H9 (cell line): ENCODE results near the gene TUFT1. TPM values are rescaled to one million over a fixed set of nuclear protein-coding genes. Genes with fewer than 3 reads are reported as not detected.

Source experiments
- DNase-seq: peaks from one replicate; pipeline ENCODE4 v3.0.0-alpha.2; 2017
- H2AFZ ChIP-seq: one replicate; pipeline ENCODE4 v1.6.1; 2013; ENCODE audit warnings: mild to moderate bottlenecking, low read length, control low read depth, moderate library complexity
- H2AK5ac ChIP-seq: 2 replicates; pipeline ENCODE4 v1.6.1; 2013; ENCODE audit warnings: low read length, control low read depth, mixed read lengths; ENCODE audit not compliant: insufficient read length
- H2BK120ac ChIP-seq: one replicate; pipeline ENCODE4 v1.6.1; 2013; ENCODE audit warnings: low read depth, mild to moderate bottlenecking, low read length, control low read depth, inconsistent platforms; ENCODE audit not compliant: poor library complexity, severe bottlenecking
- H2BK12ac ChIP-seq: 2 replicates; pipeline ENCODE4 v1.6.1; 2013; ENCODE audit warnings: low read length, control low read depth, mixed read lengths, low read depth; ENCODE audit not compliant: insufficient read length
- H2BK15ac ChIP-seq: 2 replicates; pipeline ENCODE4 v1.6.1; 2013; ENCODE audit warnings: low read depth, low read length, control low read depth
- H2BK20ac ChIP-seq: one replicate; pipeline ENCODE4 v1.6.1; 2013; ENCODE audit warnings: low read depth, mild to moderate bottlenecking, low read length, control low read depth, inconsistent platforms; ENCODE audit not compliant: poor library complexity, severe bottlenecking
- H2BK5ac ChIP-seq: 2 replicates; pipeline ENCODE4 v1.6.1; 2013; ENCODE audit warnings: low read length, control low read depth, mixed read lengths; ENCODE audit not compliant: insufficient read length
- H3K14ac ChIP-seq: 2 replicates; pipeline ENCODE4 v1.6.1; 2013; ENCODE audit warnings: low read length, control low read depth; ENCODE audit not compliant: insufficient read depth
- H3K18ac ChIP-seq: 2 replicates; pipeline ENCODE4 v1.6.1; 2013; ENCODE audit warnings: low read depth, mild to moderate bottlenecking, mixed read lengths, low read length, control low read depth; ENCODE audit not compliant: insufficient read length
- H3K23ac ChIP-seq: 2 replicates; pipeline ENCODE4 v1.6.1; 2013; ENCODE audit warnings: low read length, control low read depth, mixed read lengths, low read depth; ENCODE audit not compliant: insufficient read length
- H3K23me2 ChIP-seq: 2 replicates; pipeline ENCODE4 v1.6.1; 2013; ENCODE audit warnings: low read depth, mild to moderate bottlenecking, mixed read lengths, low read length, control low read depth; ENCODE audit not compliant: insufficient read length, poor library complexity, severe bottlenecking
- H3K27ac ChIP-seq: 2 replicates; pipeline ENCODE4 v1.5.1; 2013; ENCODE audit warnings: low read length, control low read depth, mixed read lengths, low read depth; ENCODE audit not compliant: insufficient read length
- H3K27me3 ChIP-seq: 2 replicates; pipeline ENCODE4 v1.6.1; 2013; ENCODE audit warnings: low read length, control low read depth, inconsistent platforms; ENCODE audit not compliant: insufficient read depth
- H3K4ac ChIP-seq: 2 replicates; pipeline ENCODE4 v1.6.1; 2013; ENCODE audit warnings: low read depth, mild to moderate bottlenecking, control low read depth, inconsistent platforms, low read length, moderate library complexity
- H3K4me1 ChIP-seq: 2 replicates; pipeline ENCODE4 v1.6.1; 2013; ENCODE audit warnings: low read length, control low read depth, inconsistent platforms; ENCODE audit not compliant: insufficient read depth
- H3K4me2 ChIP-seq: 2 replicates; pipeline ENCODE4 v1.6.1; 2013; ENCODE audit warnings: low read length, control low read depth, mixed read lengths; ENCODE audit not compliant: insufficient read length, insufficient read depth
- H3K56ac ChIP-seq: 2 replicates; pipeline ENCODE4 v1.6.1; 2013; ENCODE audit warnings: low read depth, mild to moderate bottlenecking, mixed read lengths, low read length, control low read depth; ENCODE audit not compliant: insufficient read length
- H3K79me1 ChIP-seq: 2 replicates; pipeline ENCODE4 v1.6.1; 2013; ENCODE audit warnings: low read depth, mild to moderate bottlenecking, moderate library complexity, low read length, control low read depth, inconsistent platforms; ENCODE audit not compliant: insufficient read depth, poor library complexity, severe bottlenecking
- H3K79me2 ChIP-seq: 2 replicates; pipeline ENCODE4 v1.6.1; 2013; ENCODE audit warnings: low read length, control low read depth, inconsistent platforms; ENCODE audit not compliant: insufficient read depth
- H3K9ac ChIP-seq: 2 replicates; pipeline ENCODE4 v1.6.1; 2013; ENCODE audit warnings: low read length, control low read depth, mixed read lengths; ENCODE audit not compliant: insufficient read length; ENCODE audit errors: extremely low read depth
- H3K9me3 ChIP-seq: one replicate; pipeline ENCODE4 v1.6.1; 2013; ENCODE audit warnings: low read depth, low read length, inconsistent platforms; ENCODE audit not compliant: control insufficient read depth
- H3T11ph ChIP-seq: one replicate; pipeline ENCODE4 v1.6.1; 2013; ENCODE audit warnings: mild to moderate bottlenecking, low read length, control low read depth, inconsistent platforms
- H4K20me1 ChIP-seq: one replicate; pipeline ENCODE4 v1.6.1; 2013; ENCODE audit not compliant: control insufficient read depth, insufficient read length, insufficient read depth
- H4K5ac ChIP-seq: 2 replicates; pipeline ENCODE4 v1.6.1; 2013; ENCODE audit warnings: low read depth, mild to moderate bottlenecking, mixed read lengths, low read length, control low read depth; ENCODE audit not compliant: insufficient read length
- H4K8ac ChIP-seq: replicated peaks from 2 replicates; pipeline ENCODE4 v1.6.1; 2013; ENCODE audit warnings: low read length, control low read depth, mixed read lengths, low read depth; ENCODE audit not compliant: insufficient read length
- H4K91ac ChIP-seq: 2 replicates; pipeline ENCODE4 v1.6.1; 2013; ENCODE audit warnings: low read depth, mild to moderate bottlenecking, moderate library complexity, mixed read lengths, low read length, control low read depth; ENCODE audit not compliant: insufficient read length
- H3K27ac Mint-ChIP-seq, 3 experiments: 2 replicates in 2 of 3; 3 replicates in 1 of 3; pipeline ENCODE4 v1.8.0; 2020 to 2021; ENCODE audit warnings: mixed read lengths in 3 of 3, mild to moderate bottlenecking in 1 of 3, moderate library complexity in 1 of 3
- H3K27me3 Mint-ChIP-seq: 2 replicates; pipeline ENCODE4 v1.8.0; 2021; ENCODE audit warnings: low read depth, mild to moderate bottlenecking, moderate library complexity, mixed read lengths
- H3K36me3 Mint-ChIP-seq, 3 experiments: 2 replicates in 2 of 3; 3 replicates in 1 of 3; pipeline ENCODE4 v1.8.0; 2020 to 2021; ENCODE audit warnings: low read depth in 3 of 3, mixed read lengths in 3 of 3; ENCODE audit not compliant: insufficient read depth in 1 of 3
- H3K4me1 Mint-ChIP-seq, 2 experiments: 2 replicates each; pipeline ENCODE4 v1.8.0; 2020; ENCODE audit warnings: mixed read lengths in 2 of 2
- H3K4me3 Mint-ChIP-seq, 2 experiments: 2 replicates in 1 of 2; 3 replicates in 1 of 2; pipeline ENCODE4 v1.8.0; 2020 to 2021; ENCODE audit warnings: mild to moderate bottlenecking in 2 of 2, mixed read lengths in 2 of 2, moderate library complexity in 1 of 2
- H3K9me3 Mint-ChIP-seq, 2 experiments: 2 replicates in 1 of 2; 3 replicates in 1 of 2; pipeline ENCODE4 v1.8.0; 2020; ENCODE audit warnings: mild to moderate bottlenecking in 2 of 2, mixed read lengths in 2 of 2, moderate library complexity in 1 of 2
- WGBS: extraction: QIAGEN DNeasy Blood & Tissue Kit; methylation state at CpG from one replicate; pipeline ENCODE4 v1.1.7; 2013; ENCODE audit warnings: missing lambda C conversion rate, low lambda C conversion rate, mixed read lengths; ENCODE audit not compliant: insufficient read length; ENCODE audit errors: extremely low coverage; 5-methylcytosine and 5-hydroxymethylcytosine counted together
- total RNA-seq: library from RNA; stranded (reverse); gene quantifications from 2 replicates; pipeline ENCODE4 v1.2.1, GENCODE V29; 2021
- TF ChIP-seq, protein P1 (sequence below): fragments of 200-600 bp; sonication (generic); conservative IDR thresholded peaks from 3 replicates; pipeline ENCODE4 v1.8.0; 2021; ENCODE audit warnings: antibody characterized with exemption, mild to moderate bottlenecking

The TUFT1 gene
- total RNA-seq, 1 experiment from 2014 or later = 6.2 TPM

GRCh38 chr1:151574575-151575529 is 34.7 kb downstream of the TUFT1 start:
- H3K27me3 Mint-ChIP-seq = no peaks in the 10 kb centered on the region
- Histone ChIP-seq H2BK12ac (no peak overlapping the region), H3K27me3 (no peaks in the 10 kb centered on the region), H3K56ac (no peak overlapping the region), H3K14ac (no peak overlapping the region), H3K79me2 (no peaks in the 10 kb centered on the region), H4K5ac (no peak overlapping the region), H2AK5ac (no peak overlapping the region), H4K8ac (no peak overlapping the region), H2AFZ (no peak overlapping the region), H3K18ac (no peak overlapping the region), H3K4me1 (no peaks in the 10 kb centered on the region), H3T11ph (no peak overlapping the region), H2BK5ac (no peak overlapping the region), H4K91ac (no peak overlapping the region), H3K27ac (no peak overlapping the region), H4K20me1 (no peaks in the 10 kb centered on the region), H2BK20ac (no peak overlapping the region), H3K23ac (no peak overlapping the region), H3K4ac (no peak overlapping the region), H3K9ac (no peak overlapping the region), H2BK120ac (no peak overlapping the region), H3K79me1 (no peaks in the 10 kb centered on the region), H3K4me2 (no peak overlapping the region), H3K23me2 (no peaks in the 10 kb centered on the region), H2BK15ac (no peak overlapping the region), H3K9me3 (no peaks in the 10 kb centered on the region)
- TF ChIP-seq, protein P1, sequence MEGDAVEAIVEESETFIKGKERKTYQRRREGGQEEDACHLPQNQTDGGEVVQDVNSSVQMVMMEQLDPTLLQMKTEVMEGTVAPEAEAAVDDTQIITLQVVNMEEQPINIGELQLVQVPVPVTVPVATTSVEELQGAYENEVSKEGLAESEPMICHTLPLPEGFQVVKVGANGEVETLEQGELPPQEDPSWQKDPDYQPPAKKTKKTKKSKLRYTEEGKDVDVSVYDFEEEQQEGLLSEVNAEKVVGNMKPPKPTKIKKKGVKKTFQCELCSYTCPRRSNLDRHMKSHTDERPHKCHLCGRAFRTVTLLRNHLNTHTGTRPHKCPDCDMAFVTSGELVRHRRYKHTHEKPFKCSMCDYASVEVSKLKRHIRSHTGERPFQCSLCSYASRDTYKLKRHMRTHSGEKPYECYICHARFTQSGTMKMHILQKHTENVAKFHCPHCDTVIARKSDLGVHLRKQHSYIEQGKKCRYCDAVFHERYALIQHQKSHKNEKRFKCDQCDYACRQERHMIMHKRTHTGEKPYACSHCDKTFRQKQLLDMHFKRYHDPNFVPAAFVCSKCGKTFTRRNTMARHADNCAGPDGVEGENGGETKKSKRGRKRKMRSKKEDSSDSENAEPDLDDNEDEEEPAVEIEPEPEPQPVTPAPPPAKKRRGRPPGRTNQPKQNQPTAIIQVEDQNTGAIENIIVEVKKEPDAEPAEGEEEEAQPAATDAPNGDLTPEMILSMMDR = no peak
- no peak overlapping the region for H3K4me3 Mint-ChIP-seq
- WGBS = no CpG with 5 or more reads among the region's 12 CpGs
- no peaks in the 10 kb centered on the region for H3K9me3 Mint-ChIP-seq
- peaks cover 8 to 10% of the 10 kb centered on the region in 2 experiments for H3K4me1 Mint-ChIP-seq
- H3K36me3 Mint-ChIP-seq = peaks cover 6 to 53% (median 36%) of the 10 kb centered on the region in 3 experiments; a peak in 6 of 7 replicates
- H3K27ac Mint-ChIP-seq = peak overlapping the region in 1 of 3 experiments; percentile 77; a peak in 1 of 7 replicates
- no peak for DNase-seq
